Neural cell (in vitro differentiated cells): Measurements from ENCODE around the gene DBF4B. TPM values are rescaled to one million over a fixed set of nuclear protein-coding genes. Genes with fewer than 3 reads are reported as not detected.

Experiments
- H2AFZ ChIP-seq: fragments of 200-600, 300-800 bp; sonication (generic), shearing (Covaris generic); 2 replicates; pipeline ENCODE4 v1.6.0; 2014; ENCODE audit warnings: low read depth, mild to moderate bottlenecking, antibody characterized with exemption, low read length, moderate library complexity
- H3F3A ChIP-seq: fragments of 200-600 bp; shearing (Covaris generic); 2 replicates; pipeline ENCODE4 v1.6.1; 2016; ENCODE audit warnings: mild to moderate bottlenecking, moderate library complexity, mixed read lengths, antibody characterized with exemption, low read length; ENCODE audit not compliant: insufficient read depth, poor library complexity, severe bottlenecking
- H3K27ac ChIP-seq: fragments of 200-600, 300-800 bp; sonication (generic), shearing (Covaris generic); 2 replicates; pipeline ENCODE4 v1.5.1; 2014; ENCODE audit warnings: mild to moderate bottlenecking, low read length, moderate library complexity
- H3K27me3 ChIP-seq: fragments of 300-800, 200-600 bp; sonication (generic), shearing (Covaris generic); 2 replicates; pipeline ENCODE4 v1.6.0; 2014; ENCODE audit warnings: mild to moderate bottlenecking, low read depth, low read length, moderate library complexity; ENCODE audit not compliant: insufficient read depth
- H3K36me3 ChIP-seq: fragments of 300-800, 200-600 bp; sonication (generic), shearing (Covaris generic); 2 replicates; pipeline ENCODE4 v1.5.1; 2014; ENCODE audit warnings: mild to moderate bottlenecking, antibody characterized with exemption, low read length, moderate library complexity; ENCODE audit not compliant: insufficient read depth
- H3K4me2 ChIP-seq: fragments of 300-800, 200-600 bp; sonication (generic), shearing (Covaris generic); 2 replicates; pipeline ENCODE4 v1.6.0; 2014; ENCODE audit warnings: mild to moderate bottlenecking, low read length
- H3K4me3 ChIP-seq: fragments of 300-800, 200-600 bp; sonication (generic), shearing (Covaris generic); 2 replicates; pipeline ENCODE4 v1.5.1; 2014; ENCODE audit warnings: mild to moderate bottlenecking, low read length, moderate library complexity
- H3K79me2 ChIP-seq: fragments of 200-600 bp; shearing (Covaris generic); replicated peaks from 2 replicates; pipeline ENCODE4 v1.6.0; 2014; ENCODE audit warnings: mild to moderate bottlenecking, low read length, moderate library complexity; ENCODE audit not compliant: insufficient read depth
- H3K9ac ChIP-seq: fragments of 300-800, 200-600 bp; sonication (generic), shearing (Covaris generic); 2 replicates; pipeline ENCODE4 v1.6.1; 2016; ENCODE audit warnings: mild to moderate bottlenecking, low read length, mixed read lengths
- H3K9me2 ChIP-seq: fragments of 200-600 bp; shearing (Covaris generic); 2 replicates; pipeline ENCODE4 v1.6.1; 2016; ENCODE audit warnings: mild to moderate bottlenecking, low read length, mixed read lengths; ENCODE audit not compliant: insufficient read depth
- H3K9me3 ChIP-seq: fragments of 200-600, 300-800 bp; sonication (generic), shearing (Covaris generic); 2 replicates; pipeline ENCODE4 v1.6.1; 2016; ENCODE audit warnings: mild to moderate bottlenecking, mixed run types, low read length, moderate library complexity, mixed read lengths
- H4K20me1 ChIP-seq: fragments of 200-600 bp; shearing (Covaris generic); 2 replicates; pipeline ENCODE4 v1.6.1; 2016; ENCODE audit warnings: mild to moderate bottlenecking, mixed run types; ENCODE audit not compliant: insufficient read depth
- CTCF ChIP-seq: fragments of 450-650 bp; IDR thresholded peaks from 2 replicates; pipeline ENCODE4 v1.5.1; 2014; ENCODE audit warnings: antibody characterized with exemption, mild to moderate bottlenecking, moderate library complexity; ENCODE audit not compliant: poor library complexity, severe bottlenecking
- EP300 ChIP-seq: fragments of 450-650 bp; conservative IDR thresholded peaks from 2 replicates; pipeline ENCODE4 v1.6.1; 2014; ENCODE audit warnings: antibody characterized with exemption, mild to moderate bottlenecking, moderate library complexity; ENCODE audit not compliant: poor library complexity, severe bottlenecking
- EZH2 ChIP-seq: fragments of 200-600, 300-800 bp; shearing (Covaris generic), sonication (generic); IDR thresholded peaks from 2 replicates; pipeline ENCODE4 v1.6.1; 2014; ENCODE audit warnings: antibody characterized with exemption, low read length, borderline replicate concordance, mild to moderate bottlenecking; ENCODE audit not compliant: insufficient read depth, poor library complexity, severe bottlenecking
- MXI1 ChIP-seq: fragments of 450-650 bp; conservative IDR thresholded peaks from 2 replicates; pipeline ENCODE4 v1.6.1; 2014; ENCODE audit warnings: antibody characterized with exemption, mild to moderate bottlenecking; ENCODE audit not compliant: poor library complexity, severe bottlenecking
- POLR2AphosphoS5 ChIP-seq: IDR thresholded peaks from 2 replicates; pipeline ENCODE4 v1.6.1; 2012
- RAD21 ChIP-seq: fragments of 450-650 bp; conservative IDR thresholded peaks from 2 replicates; pipeline ENCODE4 v1.6.1; 2014; ENCODE audit warnings: antibody characterized with exemption, mild to moderate bottlenecking, moderate library complexity
- SMC3 ChIP-seq: fragments of 450-650 bp; conservative IDR thresholded peaks from 2 replicates; pipeline ENCODE4 v1.6.1; 2014; ENCODE audit warnings: antibody characterized with exemption, mild to moderate bottlenecking, moderate library complexity; ENCODE audit not compliant: poor library complexity
- TAF1 ChIP-seq: IDR thresholded peaks from 2 replicates; pipeline ENCODE4 v1.6.1; 2012; ENCODE audit warnings: low read depth
- polyA plus RNA-seq: library from polyadenylated mRNA; depleted of rRNA; stranded (reverse); fragments of >200 nt; gene quantifications from 2 replicates; pipeline ENCODE4 v1.2.3, GENCODE V29; 2014
- TF ChIP-seq, protein P1 (sequence below): IDR thresholded peaks from 2 replicates; pipeline ENCODE4 v1.6.1; 2012; ENCODE audit warnings: borderline replicate concordance

The DBF4B gene
- polyA plus RNA-seq, 1 donor from 2014 or later: 10.7 TPM

- H3K36me3 ChIP-seq: no peaks in the 10 kb centered on the region
- peak; percentile 23 for TF ChIP-seq RAD21
- TF ChIP-seq CTCF: peak; percentile 33
- no peak for TF ChIP-seq SMC3
- no peak for TF ChIP-seq EP300
- no peaks in the 10 kb centered on the region for H3K9me3 ChIP-seq
Observed at GRCh38 chr17:44733753-44734152, 25.3 kb downstream of the DBF4B start.

GRCh38 chr17:44734272-44734671 is 25.8 kb downstream of the DBF4B start:
- H3K79me2 ChIP-seq: no peaks in the 10 kb centered on the region
- H3K27ac ChIP-seq: no peak overlapping the region
- no peak overlapping the region for H3K4me3 ChIP-seq
- no peak overlapping the region for H2AFZ ChIP-seq
- no peaks in the 10 kb centered on the region for H3K9me3 ChIP-seq
- no peaks in the 10 kb centered on the region for H3K9me2 ChIP-seq
- H4K20me1 ChIP-seq: no peaks in the 10 kb centered on the region
- H3K4me2 ChIP-seq: no peak overlapping the region
- no peak for TF ChIP-seq TAF1
- TF ChIP-seq POLR2AphosphoS5: no peak
- no peaks in the 10 kb centered on the region for H3K36me3 ChIP-seq
- H3F3A ChIP-seq: no peaks in the 10 kb centered on the region
- no peak overlapping the region for H3K9ac ChIP-seq
- H3K27me3 ChIP-seq: no peaks in the 10 kb centered on the region

More at GRCh38 chr17:44733753-44734152, 25.3 kb downstream of the DBF4B start:
- Histone ChIP-seq H4K20me1 (no peaks in the 10 kb centered on the region), H3F3A (no peaks in the 10 kb centered on the region), H3K4me2 (no peak overlapping the region), H3K79me2 (no peaks in the 10 kb centered on the region), H3K9ac (no peak overlapping the region), H2AFZ (no peak overlapping the region), H3K27me3 (no peaks in the 10 kb centered on the region), H3K9me2 (no peaks in the 10 kb centered on the region), H3K4me3 (no peak overlapping the region), H3K27ac (no peak overlapping the region)

- TF ChIP-seq CTCF (no peak), MXI1 (no peak), EP300 (no peak), RAD21 (no peak), TAF1 (no peak), SMC3 (no peak), POLR2AphosphoS5 (no peak), EZH2 (no peak)
- TF ChIP-seq, protein P1, sequence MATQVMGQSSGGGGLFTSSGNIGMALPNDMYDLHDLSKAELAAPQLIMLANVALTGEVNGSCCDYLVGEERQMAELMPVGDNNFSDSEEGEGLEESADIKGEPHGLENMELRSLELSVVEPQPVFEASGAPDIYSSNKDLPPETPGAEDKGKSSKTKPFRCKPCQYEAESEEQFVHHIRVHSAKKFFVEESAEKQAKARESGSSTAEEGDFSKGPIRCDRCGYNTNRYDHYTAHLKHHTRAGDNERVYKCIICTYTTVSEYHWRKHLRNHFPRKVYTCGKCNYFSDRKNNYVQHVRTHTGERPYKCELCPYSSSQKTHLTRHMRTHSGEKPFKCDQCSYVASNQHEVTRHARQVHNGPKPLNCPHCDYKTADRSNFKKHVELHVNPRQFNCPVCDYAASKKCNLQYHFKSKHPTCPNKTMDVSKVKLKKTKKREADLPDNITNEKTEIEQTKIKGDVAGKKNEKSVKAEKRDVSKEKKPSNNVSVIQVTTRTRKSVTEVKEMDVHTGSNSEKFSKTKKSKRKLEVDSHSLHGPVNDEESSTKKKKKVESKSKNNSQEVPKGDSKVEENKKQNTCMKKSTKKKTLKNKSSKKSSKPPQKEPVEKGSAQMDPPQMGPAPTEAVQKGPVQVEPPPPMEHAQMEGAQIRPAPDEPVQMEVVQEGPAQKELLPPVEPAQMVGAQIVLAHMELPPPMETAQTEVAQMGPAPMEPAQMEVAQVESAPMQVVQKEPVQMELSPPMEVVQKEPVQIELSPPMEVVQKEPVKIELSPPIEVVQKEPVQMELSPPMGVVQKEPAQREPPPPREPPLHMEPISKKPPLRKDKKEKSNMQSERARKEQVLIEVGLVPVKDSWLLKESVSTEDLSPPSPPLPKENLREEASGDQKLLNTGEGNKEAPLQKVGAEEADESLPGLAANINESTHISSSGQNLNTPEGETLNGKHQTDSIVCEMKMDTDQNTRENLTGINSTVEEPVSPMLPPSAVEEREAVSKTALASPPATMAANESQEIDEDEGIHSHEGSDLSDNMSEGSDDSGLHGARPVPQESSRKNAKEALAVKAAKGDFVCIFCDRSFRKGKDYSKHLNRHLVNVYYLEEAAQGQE: no peak
- H3K4me3 ChIP-seq: no peak overlapping the region
- no peak overlapping the region for H3K27ac ChIP-seq
- no peaks in the 10 kb centered on the region for H3K9me2 ChIP-seq
- H3K4me2 ChIP-seq: no peak overlapping the region
- no peak overlapping the region for H3K9ac ChIP-seq
- H3K79me2 ChIP-seq: no peaks in the 10 kb centered on the region
- H3F3A ChIP-seq: no peaks in the 10 kb centered on the region
- no peaks in the 10 kb centered on the region for H3K9me3 ChIP-seq
- H4K20me1 ChIP-seq: no peaks in the 10 kb centered on the region
- H3K27me3 ChIP-seq: no peaks in the 10 kb centered on the region
- no peak overlapping the region for H2AFZ ChIP-seq
- H3K36me3 ChIP-seq: no peaks in the 10 kb centered on the region
Observed at GRCh38 chr17:44736551-44737240, 28.2 kb downstream of the DBF4B start.
